ENCODE data around the gene PSMG3.

DNA sequence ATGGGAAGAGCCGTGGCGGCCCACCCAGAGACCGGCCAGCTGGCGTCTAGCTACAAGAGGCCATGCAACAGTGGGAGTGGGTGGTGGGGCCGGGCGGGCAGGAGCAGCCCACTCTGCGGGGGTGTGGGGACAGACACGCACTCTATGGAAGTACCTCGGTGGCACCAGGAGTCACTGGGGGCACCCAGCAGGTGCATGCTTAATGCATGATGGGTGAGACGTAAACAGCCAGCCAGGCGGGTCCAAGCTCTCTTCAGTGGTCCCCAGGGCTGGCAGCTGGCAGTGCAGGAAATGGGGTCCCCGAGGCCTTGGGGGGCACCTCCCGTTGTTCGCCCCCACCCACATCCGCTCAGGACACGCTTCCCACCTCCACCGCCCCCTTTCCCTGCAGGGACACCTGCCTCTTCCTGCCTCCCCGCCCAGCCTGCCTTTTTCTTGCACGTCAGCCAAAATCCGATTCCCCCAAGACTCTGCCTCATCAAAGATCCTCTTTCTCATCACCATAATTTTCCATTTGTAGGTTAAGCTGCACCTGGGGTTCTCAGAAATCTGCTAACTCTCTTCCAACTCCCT lies 22.6 kb upstream of the PSMG3 start:
- TF ChIP-seq POLR2A (IDR thresholded peaks at IDR 0.05) (no peak), EP300 (IDR thresholded peaks at IDR 0.05) (no peak), POLR2AphosphoS5 (IDR thresholded peaks at IDR 0.05) (no peak)
- TF ChIP-seq, protein P1, sequence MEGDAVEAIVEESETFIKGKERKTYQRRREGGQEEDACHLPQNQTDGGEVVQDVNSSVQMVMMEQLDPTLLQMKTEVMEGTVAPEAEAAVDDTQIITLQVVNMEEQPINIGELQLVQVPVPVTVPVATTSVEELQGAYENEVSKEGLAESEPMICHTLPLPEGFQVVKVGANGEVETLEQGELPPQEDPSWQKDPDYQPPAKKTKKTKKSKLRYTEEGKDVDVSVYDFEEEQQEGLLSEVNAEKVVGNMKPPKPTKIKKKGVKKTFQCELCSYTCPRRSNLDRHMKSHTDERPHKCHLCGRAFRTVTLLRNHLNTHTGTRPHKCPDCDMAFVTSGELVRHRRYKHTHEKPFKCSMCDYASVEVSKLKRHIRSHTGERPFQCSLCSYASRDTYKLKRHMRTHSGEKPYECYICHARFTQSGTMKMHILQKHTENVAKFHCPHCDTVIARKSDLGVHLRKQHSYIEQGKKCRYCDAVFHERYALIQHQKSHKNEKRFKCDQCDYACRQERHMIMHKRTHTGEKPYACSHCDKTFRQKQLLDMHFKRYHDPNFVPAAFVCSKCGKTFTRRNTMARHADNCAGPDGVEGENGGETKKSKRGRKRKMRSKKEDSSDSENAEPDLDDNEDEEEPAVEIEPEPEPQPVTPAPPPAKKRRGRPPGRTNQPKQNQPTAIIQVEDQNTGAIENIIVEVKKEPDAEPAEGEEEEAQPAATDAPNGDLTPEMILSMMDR (IDR thresholded peaks at IDR 0.05) = no peak
